Mammary epithelial cell (primary cell): Measurements from ENCODE around the gene PGAM5.

Experiments used
- CTCF ChIP-seq, 2 donors: IDR thresholded peaks in 1 of 2; conservative IDR thresholded peaks in 1 of 2; 2 replicates each; pipeline ENCODE4 v1.5.1; 2011 to 2012; ENCODE audit warnings: inconsistent platforms in 2 of 2, low read length in 2 of 2, mild to moderate bottlenecking in 2 of 2, control low read depth in 1 of 2, low read depth in 1 of 2; ENCODE audit not compliant: insufficient read depth in 1 of 2; ENCODE audit errors: extremely low read depth in 1 of 2
- EZH2 ChIP-seq: IDR thresholded peaks from 2 replicates; pipeline ENCODE4 v1.6.1; 2012; ENCODE audit warnings: low read length, inconsistent platforms, borderline replicate concordance

GRCh38 chr12:132731574-132731973 lies 20.9 kb downstream of the PGAM5 start:
- no peak for TF ChIP-seq CTCF (conservative IDR thresholded peaks at IDR 0.05 in 1 of 2, IDR thresholded peaks at IDR 0.05 in 1 of 2; ENCODE audit: extremely low read depth in 1 of 2, insufficient read depth in 1 of 2, low read depth in 1 of 2, low read length in 2 of 2)
- no peak for TF ChIP-seq EZH2
